Gastrocnemius medialis (tissue), 4 donors: ENCODE results near the gene PDZD4. TPM values are rescaled to one million over a fixed set of nuclear protein-coding genes. Genes with fewer than 3 reads are reported as not detected.

ENCODE experiments used
- ATAC-seq, 2 donors: fragments of 150-250 bp; one replicate each; pipeline ENCODE4 v1.9.1; 2016
- DNase-seq, 2 donors: peaks; one replicate each; pipeline ENCODE4 v3.0.0-alpha.2; 2019
- H3K27ac ChIP-seq, 4 donors: fragments of 200-600 bp; sonication (generic); 1 replicate in 1 of 4; 2 replicates in 3 of 4; pipeline ENCODE4 v1.5.1; 2016 to 2018; ENCODE audit warnings: mild to moderate bottlenecking in 2 of 4, moderate library complexity in 1 of 4
- H3K27me3 ChIP-seq, 3 donors: fragments of 200-600 bp; sonication (generic) in 2 of 3; 1 replicate in 1 of 3; 2 replicates in 2 of 3; pipeline versions ENCODE4 v1.5.1 to v1.6.0; 2016 to 2019; ENCODE audit warnings: mild to moderate bottlenecking in 1 of 3, moderate library complexity in 1 of 3
- H3K36me3 ChIP-seq, 2 donors: fragments of 200-600 bp; sonication (generic) in 1 of 2; one replicate each; pipeline ENCODE4 v1.5.1; 2017 to 2018
- H3K4me1 ChIP-seq, 2 donors: fragments of 200-600 bp; sonication (generic) in 1 of 2; one replicate each; pipeline ENCODE4 v1.5.1; 2016 to 2017; ENCODE audit warnings: mild to moderate bottlenecking in 2 of 2
- H3K4me3 ChIP-seq, 4 donors: fragments of 200-600 bp; sonication (generic) in 3 of 4; 1 replicate in 1 of 4; 2 replicates in 3 of 4; pipeline ENCODE4 v1.5.1; 2016 to 2019; ENCODE audit warnings: mild to moderate bottlenecking in 2 of 4
- H3K9me3 ChIP-seq, 3 donors: fragments of 200-600 bp; sonication (generic) in 2 of 3; 1 replicate in 1 of 3; 2 replicates in 2 of 3; pipeline ENCODE4 v1.5.1; 2016 to 2019
- CTCF ChIP-seq, 5 experiments: fragments of 450-650 bp in 3 of 5; fragments of 200-600 bp in 2 of 5; sonication (generic) in 2 of 5; IDR thresholded peaks in 4 of 5; conservative IDR thresholded peaks in 1 of 5; 1 replicate in 4 of 5; 2 replicates in 1 of 5; pipeline ENCODE4 v1.5.1; 2016 to 2019; ENCODE audit warnings: antibody characterized with exemption in 5 of 5, mild to moderate bottlenecking in 3 of 5, moderate library complexity in 3 of 5
- POLR2A ChIP-seq, 2 donors: fragments of 450-650 bp; IDR thresholded peaks; one replicate each; pipeline ENCODE4 v1.6.1; 2017; ENCODE audit warnings: antibody characterized with exemption in 2 of 2, mild to moderate bottlenecking in 2 of 2, moderate library complexity in 2 of 2
- in situ Hi-C, 4 donors: fragments of 200-750 bp; cut with MboI; loops; one replicate each; pipeline versions ENCODE4 v1.15.0 to v1.8.0; 2017; ENCODE audit warnings: low sequenced_read_pairs in 4 of 4
- intact Hi-C: fragments of 100-400 bp; cut with DNase I; formaldehyde crosslinking; loops from one replicate; pipeline ENCODE4 v1.15.1; 2023; ENCODE audit warnings: low total_unique reads
- total RNA-seq, 4 donors: library from RNA; depleted of rRNA; stranded (reverse); fragments of >200 nt; gene quantifications; one replicate each; pipeline versions ENCODE4 v1.1.0 to v1.2.3, GENCODE V29; 2016

The PDZD4 gene
- total RNA-seq, 4 donors from 2014 or later, result 0.59 to 2.2 (median 1.4) TPM

GRCh38 chrX:153867671-153868070, 37.3 kb upstream of the PDZD4 start:
- no peak for DNase-seq
- Histone ChIP-seq H3K4me1 (no peaks in the 10 kb centered on the region), H3K27ac (no peak overlapping the region), H3K4me3 (no peak overlapping the region), H3K27me3 (no peaks in the 10 kb centered on the region), H3K9me3 (no peaks in the 10 kb centered on the region), H3K36me3 (no peaks in the 10 kb centered on the region)
- no peak for TF ChIP-seq CTCF (IDR thresholded peaks at IDR 0.05 in 4 of 5, conservative IDR thresholded peaks at IDR 0.05 in 1 of 5)
- TF ChIP-seq POLR2A (IDR thresholded peaks at IDR 0.05), result no peak
- intact Hi-C loops (no loop called here), in situ Hi-C loops (no loop called here)
- no peak for ATAC-seq

- DNase-seq (no peak), ATAC-seq (no peak)
- H3K4me1 ChIP-seq, result no peaks in the 10 kb centered on the region
- H3K4me3 ChIP-seq, result no peak overlapping the region
- no peak overlapping the region for H3K27ac ChIP-seq
- intact Hi-C loops (no loop called here), in situ Hi-C loops (no loop called here)
- no peaks in the 10 kb centered on the region for H3K27me3 ChIP-seq
- no peaks in the 10 kb centered on the region for H3K9me3 ChIP-seq
- TF ChIP-seq POLR2A (IDR thresholded peaks at IDR 0.05) (no peak), CTCF (IDR thresholded peaks at IDR 0.05 in 4 of 5, conservative IDR thresholded peaks at IDR 0.05 in 1 of 5) (no peak)
- H3K36me3 ChIP-seq, result no peaks in the 10 kb centered on the region
Observed at GRCh38 chrX:153867139-153867538, 36.8 kb upstream of the PDZD4 start.

- H3K4me3 ChIP-seq, result no peak overlapping the region
- no peaks in the 10 kb centered on the region for H3K4me1 ChIP-seq
- no peaks in the 10 kb centered on the region for H3K27me3 ChIP-seq
- H3K27ac ChIP-seq, result no peak overlapping the region
- ATAC-seq (no peak), DNase-seq (no peak)
- H3K9me3 ChIP-seq, result no peaks in the 10 kb centered on the region
- TF ChIP-seq CTCF (IDR thresholded peaks at IDR 0.05 in 4 of 5, conservative IDR thresholded peaks at IDR 0.05 in 1 of 5), result no peak
- TF ChIP-seq POLR2A (IDR thresholded peaks at IDR 0.05), result no peak
- intact Hi-C loops, result no loop called here
- in situ Hi-C loops, result no loop called here
- H3K36me3 ChIP-seq, result no peaks in the 10 kb centered on the region
Observed at GRCh38 chrX:153866302-153867019, 36.1 kb upstream of the PDZD4 start.

GRCh38 chrX:153865685-153866084, 35.3 kb upstream of the PDZD4 start:
- intact Hi-C loops (no loop called here), in situ Hi-C loops (no loop called here)
- no peak for DNase-seq

More at GRCh38 chrX:153865685-153866084, 35.3 kb upstream of the PDZD4 start:
- H3K27ac ChIP-seq, result no peak overlapping the region
- no peak for TF ChIP-seq CTCF (IDR thresholded peaks at IDR 0.05 in 4 of 5, conservative IDR thresholded peaks at IDR 0.05 in 1 of 5)
- TF ChIP-seq POLR2A (IDR thresholded peaks at IDR 0.05), result no peak
- no peaks in the 10 kb centered on the region for H3K27me3 ChIP-seq
- H3K9me3 ChIP-seq, result no peaks in the 10 kb centered on the region
- no peaks in the 10 kb centered on the region for H3K4me1 ChIP-seq
- no peak overlapping the region for H3K4me3 ChIP-seq
- ATAC-seq, result no peak
- H3K36me3 ChIP-seq, result no peaks in the 10 kb centered on the region
